Astrocyte (in vitro differentiated cells and primary cell): ENCODE results near the gene GRIA2. TPM values are rescaled to one million over a fixed set of nuclear protein-coding genes. Genes with fewer than 3 reads are reported as not detected.

ENCODE experiments used
- DNase-seq: peaks from one replicate; pipeline ENCODE4 v3.0.0-alpha.2; 2010; ENCODE audit warnings: low read depth
- FAIRE-seq: peaks from 2 replicates; lab custom pipeline; 2011; peaks lifted over from hg19 to GRCh38; lab: Jason Lieb, UNC
- H2AFZ ChIP-seq: 2 replicates; pipeline ENCODE4 v1.6.0; 2012; ENCODE audit warnings: low read depth, low read length, inconsistent platforms
- H3K27ac ChIP-seq: 2 replicates; pipeline ENCODE4 v1.5.1; 2011; ENCODE audit warnings: low read depth, low read length, inconsistent platforms
- H3K27me3 ChIP-seq: 2 replicates; pipeline ENCODE4 v1.6.0; 2011; ENCODE audit warnings: low read length, inconsistent platforms; ENCODE audit not compliant: insufficient read depth
- H3K36me3 ChIP-seq: 2 replicates; pipeline ENCODE4 v1.5.1; 2011; ENCODE audit warnings: low read length, inconsistent platforms; ENCODE audit not compliant: insufficient read depth
- H3K4me1 ChIP-seq: 2 replicates; pipeline ENCODE4 v1.5.1; 2011; ENCODE audit warnings: low read length, inconsistent platforms; ENCODE audit not compliant: insufficient read depth
- H3K4me2 ChIP-seq: 2 replicates; pipeline ENCODE4 v1.6.0; 2012; ENCODE audit warnings: low read length, inconsistent platforms
- H3K4me3 ChIP-seq: 2 replicates; pipeline ENCODE4 v1.5.1; 2011; ENCODE audit warnings: low read depth, mild to moderate bottlenecking, low read length, inconsistent platforms; ENCODE audit not compliant: insufficient read depth
- H3K79me2 ChIP-seq: 2 replicates; pipeline ENCODE4 v1.6.0; 2012; ENCODE audit warnings: mild to moderate bottlenecking, low read length, inconsistent platforms; ENCODE audit not compliant: insufficient read depth
- H3K9ac ChIP-seq: 2 replicates; pipeline ENCODE4 v1.6.0; 2012; ENCODE audit warnings: mild to moderate bottlenecking, low read length, inconsistent platforms
- H3K9me3 ChIP-seq: 2 replicates; pipeline ENCODE4 v1.5.1; 2012; ENCODE audit warnings: low read depth, mild to moderate bottlenecking, low read length, inconsistent platforms; ENCODE audit not compliant: insufficient read depth
- H4K20me1 ChIP-seq: 2 replicates; pipeline ENCODE4 v1.6.0; 2012; ENCODE audit warnings: low read length, inconsistent platforms; ENCODE audit not compliant: insufficient read depth
- H3K27ac Mint-ChIP-seq: one replicate; pipeline ENCODE4 v1.8.0; 2021; ENCODE audit warnings: mild to moderate bottlenecking, mixed read lengths; ENCODE audit not compliant: unreplicated experiment
- H3K27me3 Mint-ChIP-seq: one replicate; pipeline ENCODE4 v1.8.0; 2021; ENCODE audit warnings: low read depth, mixed read lengths; ENCODE audit not compliant: unreplicated experiment
- H3K36me3 Mint-ChIP-seq: one replicate; pipeline ENCODE4 v1.8.0; 2021; ENCODE audit warnings: low read depth, mixed read lengths; ENCODE audit not compliant: unreplicated experiment
- H3K4me1 Mint-ChIP-seq: one replicate; pipeline ENCODE4 v1.8.0; 2021; ENCODE audit warnings: low read depth, mixed read lengths; ENCODE audit not compliant: unreplicated experiment
- H3K4me3 Mint-ChIP-seq: one replicate; pipeline ENCODE4 v1.8.0; 2021; ENCODE audit warnings: mild to moderate bottlenecking, moderate library complexity, mixed read lengths; ENCODE audit not compliant: unreplicated experiment
- H3K9me3 Mint-ChIP-seq: one replicate; pipeline ENCODE4 v1.8.0; 2021; ENCODE audit warnings: mild to moderate bottlenecking, mixed read lengths; ENCODE audit not compliant: unreplicated experiment
- CTCF ChIP-seq: IDR thresholded peaks from 2 replicates; pipeline ENCODE4 v1.5.1; 2011; ENCODE audit warnings: low read depth, mild to moderate bottlenecking, inconsistent platforms, low read length, moderate library complexity; ENCODE audit not compliant: insufficient read depth
- EZH2 ChIP-seq: IDR thresholded peaks from 2 replicates; pipeline ENCODE4 v1.6.1; 2012; ENCODE audit warnings: mild to moderate bottlenecking, low read length, inconsistent platforms; ENCODE audit not compliant: insufficient read depth
- total RNA-seq: library from RNA; stranded (reverse); gene quantifications from 2 replicates; pipeline ENCODE4 v1.2.1, GENCODE V29; 2021

Gene GRIA2
- total RNA-seq, 1 donor from 2014 or later, result not detected

- H3K4me2 ChIP-seq, result no peak overlapping the region
- Mint-ChIP-seq H3K4me1 (no peaks in the 10 kb centered on the region), H3K36me3 (no peaks in the 10 kb centered on the region), H3K4me3 (no peak overlapping the region), H3K27ac (no peak overlapping the region), H3K9me3 (no peaks in the 10 kb centered on the region), H3K27me3 (no peaks in the 10 kb centered on the region)
- H3K9me3 ChIP-seq, result no peaks in the 10 kb centered on the region
- H3K36me3 ChIP-seq, result no peaks in the 10 kb centered on the region
- H3K4me1 ChIP-seq, result no peaks in the 10 kb centered on the region
- H3K79me2 ChIP-seq, result no peaks in the 10 kb centered on the region
- no peak overlapping the region for H3K9ac ChIP-seq
- H2AFZ ChIP-seq, result no peak overlapping the region
- no peak overlapping the region for H3K27ac ChIP-seq
- H3K4me3 ChIP-seq, result no peak overlapping the region
- FAIRE-seq, result no peak
- DNase-seq, result no peak
- no peak for TF ChIP-seq CTCF
- no peak for TF ChIP-seq EZH2
- no peaks in the 10 kb centered on the region for H3K27me3 ChIP-seq
- H4K20me1 ChIP-seq, result no peaks in the 10 kb centered on the region
These were observed 151.6 kb downstream of the GRIA2 start for GRCh38 chr4:157372154-157372553.

- Mint-ChIP-seq H3K36me3 (no peaks in the 10 kb centered on the region), H3K4me1 (no peaks in the 10 kb centered on the region), H3K27ac (no peak overlapping the region), H3K27me3 (no peaks in the 10 kb centered on the region), H3K9me3 (no peaks in the 10 kb centered on the region), H3K4me3 (no peak overlapping the region)
- Histone ChIP-seq H4K20me1 (no peaks in the 10 kb centered on the region), H3K27ac (no peak overlapping the region), H3K9ac (no peak overlapping the region), H3K36me3 (no peaks in the 10 kb centered on the region), H3K27me3 (no peaks in the 10 kb centered on the region), H3K4me1 (no peaks in the 10 kb centered on the region), H3K4me3 (no peak overlapping the region), H2AFZ (no peak overlapping the region), H3K79me2 (no peaks in the 10 kb centered on the region), H3K9me3 (no peaks in the 10 kb centered on the region), H3K4me2 (no peak overlapping the region)
- TF ChIP-seq EZH2 (no peak), CTCF (no peak)
- no peak for DNase-seq
- no peak for FAIRE-seq
These were observed 152.0 kb downstream of the GRIA2 start for GRCh38 chr4:157372567-157372966.

- H2AFZ ChIP-seq, result peak overlapping the region; percentile 34
- no peak overlapping the region for H3K9ac ChIP-seq
- FAIRE-seq, result no peak
- Mint-ChIP-seq H3K36me3 (no peaks in the 10 kb centered on the region), H3K4me3 (no peak overlapping the region), H3K27me3 (no peaks in the 10 kb centered on the region), H3K4me1 (no peaks in the 10 kb centered on the region), H3K27ac (no peak overlapping the region), H3K9me3 (no peaks in the 10 kb centered on the region)
- H3K4me1 ChIP-seq, result no peaks in the 10 kb centered on the region
- H3K27ac ChIP-seq, result no peak overlapping the region
- no peaks in the 10 kb centered on the region for H3K79me2 ChIP-seq
- no peak for TF ChIP-seq EZH2
- TF ChIP-seq CTCF, result no peak
- no peaks in the 10 kb centered on the region for H4K20me1 ChIP-seq
- H3K4me2 ChIP-seq, result no peak overlapping the region
- H3K4me3 ChIP-seq, result no peak overlapping the region
- H3K9me3 ChIP-seq, result no peaks in the 10 kb centered on the region
- H3K36me3 ChIP-seq, result no peaks in the 10 kb centered on the region
- H3K27me3 ChIP-seq, result no peaks in the 10 kb centered on the region
- no peak for DNase-seq
These were observed 169.2 kb downstream of the GRIA2 start for GRCh38 chr4:157389741-157390140.
